A673 (cell line): ENCODE data around the gene LMO7. TPM values are rescaled to one million over a fixed set of nuclear protein-coding genes. Genes with fewer than 3 reads are reported as not detected.

Experiments used
- BruUV-seq: library from RNA; stranded (reverse); fragments of 400-500 nt; replicated peaks from 2 replicates; lab custom pipeline; 2021; lab: Mats Ljungman, UMichigan
- CTCF ChIA-PET: fragments of 300-600 bp; sonication (Branson Sonifier 250); formaldehyde crosslinking; loops from one replicate; lab custom pipeline; 2022; ENCODE audit warnings: antibody characterized with exemption; lab: Charles Lee
- POLR2A ChIA-PET: fragments of 300-600 bp; sonication (Branson Sonifier 250); formaldehyde crosslinking; loops from one replicate; lab custom pipeline; 2022; ENCODE audit warnings: antibody characterized with exemption; ENCODE audit not compliant: low non-redundant PET; lab: Charles Lee
- DNase-seq: peaks from one replicate; pipeline ENCODE4 v3.0.0-alpha.2; 2015; ENCODE audit warnings: low spot score
- H3K27ac ChIP-seq: fragments of 200-600 bp; sonication (generic); 2 replicates; pipeline ENCODE4 v1.5.1; 2016; ENCODE audit warnings: mixed run types, low read depth, mild to moderate bottlenecking, mixed read lengths, antibody characterized with exemption, low read length; ENCODE audit not compliant: poor library complexity, severe bottlenecking
- H3K27me3 ChIP-seq: fragments of 200-600 bp; sonication (generic); replicated peaks from 2 replicates; pipeline ENCODE4 v1.6.1; 2017; ENCODE audit warnings: mixed run types, low read depth, mild to moderate bottlenecking, mixed read lengths, antibody characterized with exemption, low read length; ENCODE audit not compliant: insufficient read depth, poor library complexity
- H3K36me3 ChIP-seq: fragments of 200-600 bp; sonication (generic); 2 replicates; pipeline ENCODE4 v1.6.1; 2016; ENCODE audit warnings: mixed run types, mild to moderate bottlenecking, mixed read lengths, antibody characterized with exemption, low read length; ENCODE audit not compliant: insufficient read depth, poor library complexity, severe bottlenecking
- H3K4me1 ChIP-seq: fragments of 200-600 bp; sonication (generic); 2 replicates; pipeline ENCODE4 v1.6.1; 2017; ENCODE audit warnings: mixed run types, mild to moderate bottlenecking, mixed read lengths, antibody characterized with exemption, low read length; ENCODE audit not compliant: insufficient read depth, poor library complexity, severe bottlenecking
- H3K4me3 ChIP-seq: fragments of 200-600 bp; sonication (generic); 2 replicates; pipeline ENCODE4 v1.5.1; 2016; ENCODE audit warnings: low read depth, mixed run types, mild to moderate bottlenecking, mixed read lengths, low read length; ENCODE audit not compliant: poor library complexity, severe bottlenecking
- H3K9me3 ChIP-seq: fragments of 200-600 bp; sonication (generic); 2 replicates; pipeline ENCODE4 v1.6.1; 2016; ENCODE audit warnings: mixed run types, low read depth, mild to moderate bottlenecking, mixed read lengths, antibody characterized with exemption, low read length; ENCODE audit not compliant: poor library complexity, severe bottlenecking
- CTCF ChIP-seq: fragments of 300-800, 200-600 bp; sonication (generic); conservative IDR thresholded peaks from 2 replicates; pipeline ENCODE4 v1.5.1; 2017; ENCODE audit warnings: low read depth, mild to moderate bottlenecking, antibody characterized with exemption, low read length, moderate library complexity, mixed read lengths
- EZH2 ChIP-seq: fragments of 200-600 bp; sonication (generic); IDR thresholded peaks from 2 replicates; pipeline ENCODE4 v1.6.1; 2017; ENCODE audit warnings: borderline replicate concordance, low read depth, mild to moderate bottlenecking, mixed read lengths, antibody characterized with exemption, low read length; ENCODE audit not compliant: poor library complexity, severe bottlenecking
- intact Hi-C: fragments of 100-400 bp; cut with micrococcal nuclease; formaldehyde crosslinking; loops from one replicate; pipeline ENCODE4 v1.10.0; 2022; ENCODE audit not compliant: unreplicated experiment
- total RNA-seq: library from RNA; stranded (reverse); gene quantifications from 2 replicates; pipeline ENCODE4 v1.2.3, GENCODE V29; 2021

Gene LMO7
- total RNA-seq, 1 experiment from 2014 or later = 20.3 TPM

GRCh38 chr13:75811361-75811760, 175.2 kb downstream of the LMO7 start:
- Histone ChIP-seq H3K4me1 (peaks cover 5% of the 10 kb centered on the region), H3K4me3 (no peak overlapping the region), H3K36me3 (no peaks in the 10 kb centered on the region), H3K9me3 (no peaks in the 10 kb centered on the region), H3K27me3 (no peaks in the 10 kb centered on the region), H3K27ac (no peak overlapping the region)
- intact Hi-C loops = no loop called here
- BruUV-seq = no TSS peak
- POLR2A ChIA-PET = no interaction called here
- no peak for DNase-seq
- CTCF ChIA-PET = no interaction called here
- TF ChIP-seq EZH2 = no peak
- TF ChIP-seq CTCF = no peak

- CTCF ChIA-PET = no interaction called here
- no peak overlapping the region for H3K4me3 ChIP-seq
- H3K27ac ChIP-seq = no peak overlapping the region
- H3K9me3 ChIP-seq = no peaks in the 10 kb centered on the region
- POLR2A ChIA-PET = no interaction called here
- H3K4me1 ChIP-seq = peaks cover 5% of the 10 kb centered on the region
- BruUV-seq = no TSS peak
- TF ChIP-seq CTCF (no peak), EZH2 (no peak)
- intact Hi-C loops = no loop called here
- no peaks in the 10 kb centered on the region for H3K27me3 ChIP-seq
- H3K36me3 ChIP-seq = no peaks in the 10 kb centered on the region
- no peak for DNase-seq
Observed at GRCh38 chr13:75811841-75812240, 175.7 kb downstream of the LMO7 start.

- TF ChIP-seq CTCF (no peak), EZH2 (no peak)
- BruUV-seq = no TSS peak
- ChIA-PET CTCF (no interaction called here), POLR2A (no interaction called here)
- Histone ChIP-seq H3K27me3 (no peaks in the 10 kb centered on the region), H3K4me1 (peaks cover 5% of the 10 kb centered on the region), H3K36me3 (no peaks in the 10 kb centered on the region), H3K9me3 (no peaks in the 10 kb centered on the region), H3K27ac (no peak overlapping the region), H3K4me3 (no peak overlapping the region)
- intact Hi-C loops = no loop called here
- no peak for DNase-seq
Observed at GRCh38 chr13:75812751-75813181, 176.6 kb downstream of the LMO7 start.
